Caco-2 (cell line): ENCODE measurements around the gene SMIM36. TPM values are rescaled to one million over a fixed set of nuclear protein-coding genes. Genes with fewer than 3 reads are reported as not detected.

Source experiments
- BruUV-seq: library from RNA; stranded (reverse); fragments of 400-500 nt; replicated peaks from 2 replicates; lab custom pipeline; 2021; lab: Mats Ljungman, UMichigan
- CTCF ChIA-PET: fragments of 300-600 bp; sonication (Branson Sonifier 250); formaldehyde crosslinking; loops from one replicate; lab custom pipeline; 2022; ENCODE audit warnings: antibody characterized with exemption; lab: Charles Lee
- POLR2A ChIA-PET: fragments of 300-600 bp; sonication (Branson Sonifier 250); formaldehyde crosslinking; loops from one replicate; lab custom pipeline; 2022; ENCODE audit warnings: antibody characterized with exemption; lab: Charles Lee
- DNase-seq, 2 experiments: peaks; one replicate each; pipeline versions ENCODE4 v3.0.0 to v3.0.0-alpha.2; 2020 to 2022
- H3K27me3 ChIP-seq: replicated peaks from 2 replicates; pipeline ENCODE4 v1.6.0; 2011; ENCODE audit warnings: low read length; ENCODE audit not compliant: control insufficient read depth, insufficient read depth
- H3K36me3 ChIP-seq: 2 replicates; pipeline ENCODE4 v1.5.1; 2011; ENCODE audit warnings: low read length; ENCODE audit not compliant: control insufficient read depth, insufficient read depth
- H3K4me1 ChIP-seq: fragments of 250-450 bp; sonication (Bioruptor Pico); 2 replicates; pipeline ENCODE4 v1.5.1; 2020; ENCODE audit warnings: mild to moderate bottlenecking
- H3K4me3 ChIP-seq: 2 replicates; pipeline ENCODE4 v1.5.1; 2011; ENCODE audit warnings: low read depth, mild to moderate bottlenecking, control low read depth, low read length
- H3K9me3 ChIP-seq: fragments of 250-450 bp; sonication (Bioruptor Pico); 2 replicates; pipeline ENCODE4 v1.5.1; 2020; ENCODE audit warnings: mild to moderate bottlenecking, moderate library complexity
- H3K27ac Mint-ChIP-seq: one replicate; pipeline ENCODE4 v1.8.0; 2022; ENCODE audit warnings: mixed read lengths; ENCODE audit not compliant: unreplicated experiment
- H3K27me3 Mint-ChIP-seq: one replicate; pipeline ENCODE4 v1.8.0; 2022; ENCODE audit warnings: mixed read lengths; ENCODE audit not compliant: insufficient read depth, unreplicated experiment
- H3K36me3 Mint-ChIP-seq: one replicate; pipeline ENCODE4 v1.8.0; 2022; ENCODE audit warnings: mild to moderate bottlenecking, mixed read lengths; ENCODE audit not compliant: insufficient read depth, unreplicated experiment
- H3K4me1 Mint-ChIP-seq: one replicate; pipeline ENCODE4 v1.8.0; 2022; ENCODE audit warnings: low read depth, mixed read lengths; ENCODE audit not compliant: unreplicated experiment
- H3K4me3 Mint-ChIP-seq: one replicate; pipeline ENCODE4 v1.8.0; 2022; ENCODE audit warnings: mild to moderate bottlenecking, moderate library complexity, mixed read lengths; ENCODE audit not compliant: unreplicated experiment
- H3K9me3 Mint-ChIP-seq: one replicate; pipeline ENCODE4 v1.8.0; 2022; ENCODE audit warnings: mixed read lengths; ENCODE audit not compliant: unreplicated experiment
- CTCF ChIP-seq, 2 experiments: fragments of 200-600 bp in 1 of 2; IDR thresholded peaks; 1 replicate in 1 of 2; 2 replicates in 1 of 2; pipeline versions ENCODE4 v1.5.1 to v1.8.0; 2011 to 2022; ENCODE audit warnings: antibody characterized with exemption in 1 of 2, control low read depth in 1 of 2, inconsistent platforms in 1 of 2, low read depth in 1 of 2, low read length in 1 of 2, mild to moderate bottlenecking in 1 of 2, moderate library complexity in 1 of 2; ENCODE audit not compliant: insufficient read depth in 1 of 2, severe bottlenecking in 1 of 2, unreplicated experiment in 1 of 2
- intact Hi-C: fragments of 100-400 bp; cut with micrococcal nuclease; formaldehyde crosslinking; loops from one replicate; pipeline ENCODE4 v1.10.0; 2022; ENCODE audit not compliant: unreplicated experiment
- total RNA-seq: library from RNA; stranded (reverse); gene quantifications from 2 replicates; pipeline ENCODE4 v1.2.3, GENCODE V29; 2022

The SMIM36 gene
- total RNA-seq, 1 experiment from 2014 or later: not detected

DNA sequence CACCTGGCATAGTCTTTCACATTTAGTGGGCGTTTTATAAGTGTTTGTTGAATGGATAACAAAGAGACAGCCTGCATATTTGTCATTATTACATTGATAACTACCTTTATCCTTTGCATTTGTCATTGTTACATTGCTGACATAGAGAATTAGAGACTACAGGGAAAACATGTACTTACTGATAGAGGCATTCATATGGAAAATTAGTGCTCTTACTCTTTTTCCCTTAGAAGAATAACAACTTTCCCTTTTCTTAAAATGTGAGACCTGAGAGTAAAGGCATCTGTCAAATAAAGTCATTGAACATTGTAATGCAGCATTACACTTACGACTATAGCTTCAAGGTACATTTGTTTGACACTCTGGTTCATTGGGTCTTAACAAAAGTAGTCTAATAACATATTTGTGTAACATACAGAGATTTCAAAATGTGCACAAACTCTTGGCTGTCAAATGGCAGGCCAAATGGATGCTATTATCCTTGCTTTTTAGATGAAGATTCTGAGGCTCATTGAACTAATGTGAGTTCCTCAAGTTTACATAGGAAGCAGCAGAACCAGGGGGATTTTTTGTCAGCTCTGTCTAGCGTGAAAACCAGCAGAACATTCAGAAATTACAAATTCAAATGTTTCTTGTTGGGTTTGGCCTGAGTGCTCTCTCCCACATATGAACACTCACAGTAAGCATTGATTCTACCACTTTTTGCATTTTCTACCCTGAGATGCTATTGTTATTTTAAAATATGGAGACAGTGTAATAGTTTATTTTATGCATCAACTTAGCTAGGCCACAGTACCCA is 28.5 kb downstream of the SMIM36 start:
- H3K27me3 Mint-ChIP-seq: no peaks in the 10 kb centered on the region
- no peaks in the 10 kb centered on the region for H3K36me3 Mint-ChIP-seq
- Histone ChIP-seq H3K36me3 (no peaks in the 10 kb centered on the region), H3K9me3 (no peaks in the 10 kb centered on the region), H3K4me3 (no peak overlapping the region), H3K27me3 (no peaks in the 10 kb centered on the region), H3K4me1 (no peaks in the 10 kb centered on the region)
- no peaks in the 10 kb centered on the region for H3K9me3 Mint-ChIP-seq
- no peak overlapping the region for H3K27ac Mint-ChIP-seq
- intact Hi-C loops: no loop called here
- no peak for DNase-seq
- ChIA-PET CTCF (no interaction called here), POLR2A (no interaction called here)
- no peaks in the 10 kb centered on the region for H3K4me1 Mint-ChIP-seq
- BruUV-seq: no TSS peak
- H3K4me3 Mint-ChIP-seq: no peak overlapping the region
- TF ChIP-seq CTCF (IDR thresholded peaks at IDR 0.05; ENCODE audit: insufficient read depth in 1 of 2, low read depth in 1 of 2, low read length in 1 of 2, severe bottlenecking in 1 of 2, unreplicated experiment in 1 of 2): no peak

- no peak for TF ChIP-seq CTCF (IDR thresholded peaks at IDR 0.05; ENCODE audit: insufficient read depth in 1 of 2, low read depth in 1 of 2, low read length in 1 of 2, severe bottlenecking in 1 of 2, unreplicated experiment in 1 of 2)
- Mint-ChIP-seq H3K27ac (no peak overlapping the region), H3K4me3 (no peak overlapping the region), H3K9me3 (peaks cover 3% of the 10 kb centered on the region), H3K4me1 (no peaks in the 10 kb centered on the region), H3K27me3 (no peaks in the 10 kb centered on the region), H3K36me3 (no peaks in the 10 kb centered on the region)
- Histone ChIP-seq H3K27me3 (no peaks in the 10 kb centered on the region), H3K9me3 (no peaks in the 10 kb centered on the region), H3K36me3 (no peaks in the 10 kb centered on the region), H3K4me1 (no peaks in the 10 kb centered on the region), H3K4me3 (no peak overlapping the region)
- BruUV-seq: no TSS peak
- ChIA-PET CTCF (interaction anchor here (0.6 kb wide), 1 partner anchor 38 kb away, joined by 4 read pairs; no protein-coding TSS in a partner anchor), POLR2A (no interaction called here)
- no peak for DNase-seq
- intact Hi-C loops: no loop called here
Observed at GRCh38 chr17:55480631-55481315, 30.5 kb downstream of the SMIM36 start.

DNA sequence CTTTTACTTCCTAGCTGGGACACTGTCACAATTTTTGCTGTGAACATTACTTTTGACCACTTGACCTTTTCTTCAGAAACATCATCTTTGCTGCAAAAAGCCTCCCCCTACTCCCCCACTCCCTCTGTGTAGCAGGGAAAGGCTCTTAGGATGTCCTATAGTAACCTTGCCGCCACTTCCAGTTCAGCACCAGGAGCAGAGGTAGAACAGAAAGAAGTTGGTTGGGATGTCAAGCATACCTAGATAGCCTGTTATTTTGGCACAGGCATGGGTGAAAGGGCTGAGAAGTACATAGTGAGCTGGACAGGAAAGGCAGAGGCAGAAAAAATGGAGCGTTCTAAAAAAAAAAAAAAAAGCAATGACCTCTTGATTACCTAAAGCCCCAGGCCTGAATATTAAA is 31.3 kb downstream of the SMIM36 start:
- Histone ChIP-seq H3K36me3 (no peaks in the 10 kb centered on the region), H3K9me3 (no peaks in the 10 kb centered on the region), H3K27me3 (no peaks in the 10 kb centered on the region), H3K4me3 (no peak overlapping the region), H3K4me1 (no peaks in the 10 kb centered on the region)
- Mint-ChIP-seq H3K27ac (no peak overlapping the region), H3K36me3 (no peaks in the 10 kb centered on the region), H3K4me3 (no peak overlapping the region), H3K4me1 (no peaks in the 10 kb centered on the region), H3K27me3 (no peaks in the 10 kb centered on the region), H3K9me3 (peaks cover 12% of the 10 kb centered on the region)
- no TSS peak for BruUV-seq
- ChIA-PET POLR2A (no interaction called here), CTCF (interaction anchor here (0.6 kb wide), 1 partner anchor 39 kb away, joined by 4 read pairs; no protein-coding TSS in a partner anchor)
- TF ChIP-seq CTCF (IDR thresholded peaks at IDR 0.05; ENCODE audit: insufficient read depth in 1 of 2, low read depth in 1 of 2, low read length in 1 of 2, severe bottlenecking in 1 of 2, unreplicated experiment in 1 of 2): no peak
- no peak for DNase-seq
- intact Hi-C loops: no loop called here
